SK-N-SH (cell line): ENCODE measurements around the gene RABGGTB.

Source experiments
- CTCF ChIP-seq: fragments of 200-600 bp; sonication (generic); IDR thresholded peaks from 2 replicates; pipeline ENCODE4 v1.6.1; 2017; ENCODE audit warnings: antibody characterized with exemption, mild to moderate bottlenecking, moderate library complexity
- ELF1 ChIP-seq: IDR thresholded peaks from 2 replicates; pipeline ENCODE4 v1.4.0; 2012
- EP300 ChIP-seq, 2 experiments: IDR thresholded peaks; 2 replicates each; pipeline versions ENCODE4 v1.4.0 to v1.6.1; 2012; ENCODE audit warnings: borderline replicate concordance in 1 of 2, low read depth in 1 of 2, low read length in 1 of 2
- EZH2phosphoT487 ChIP-seq: fragments of 200-600 bp; sonication (generic); IDR thresholded peaks from 2 replicates; pipeline ENCODE4 v1.6.1; 2017; ENCODE audit warnings: low read depth, mixed run types, mild to moderate bottlenecking, antibody characterized with exemption, moderate library complexity, borderline replicate concordance
- FOSL2 ChIP-seq: IDR thresholded peaks from 2 replicates; pipeline ENCODE4 v1.4.0; 2012; ENCODE audit warnings: low read depth, mild to moderate bottlenecking, moderate library complexity, borderline replicate concordance
- FOXJ3 ChIP-seq: sonication (generic); formaldehyde crosslinking; IDR thresholded peaks from 2 replicates; pipeline ENCODE4 v1.5.1; 2020; ENCODE audit warnings: mild to moderate bottlenecking, missing genetic modification reagents
- FOXM1 ChIP-seq: IDR thresholded peaks from 2 replicates; pipeline ENCODE4 v1.4.0; 2012; ENCODE audit warnings: low read depth, mild to moderate bottlenecking
- MEF2A ChIP-seq: IDR thresholded peaks from 2 replicates; pipeline ENCODE4 v1.4.0; 2012; ENCODE audit warnings: low read depth, borderline replicate concordance
- POLR2AphosphoS5 ChIP-seq: IDR thresholded peaks from 2 replicates; pipeline ENCODE4 v1.6.1; 2012; ENCODE audit warnings: low read depth, low read length
- RCOR1 ChIP-seq: fragments of 150-350 bp; IDR thresholded peaks from 2 replicates; pipeline ENCODE4 v1.6.1; 2017; ENCODE audit warnings: antibody characterized with exemption, low read length
- REST ChIP-seq: IDR thresholded peaks from 2 replicates; pipeline ENCODE4 v1.6.1; 2012; ENCODE audit warnings: mild to moderate bottlenecking, low read depth, low read length, moderate library complexity
- TAF1 ChIP-seq: IDR thresholded peaks from 2 replicates; pipeline ENCODE4 v1.6.1; 2012; ENCODE audit warnings: low read depth, mild to moderate bottlenecking, low read length, moderate library complexity, borderline replicate concordance
- TEAD4 ChIP-seq: IDR thresholded peaks from 2 replicates; pipeline ENCODE4 v1.4.0; 2012; ENCODE audit warnings: mild to moderate bottlenecking, borderline replicate concordance; ENCODE audit not compliant: insufficient read depth
- TF ChIP-seq, protein P1 (sequence below): IDR thresholded peaks from 2 replicates; pipeline ENCODE4 v1.4.0; 2012; ENCODE audit warnings: low read depth

DNA sequence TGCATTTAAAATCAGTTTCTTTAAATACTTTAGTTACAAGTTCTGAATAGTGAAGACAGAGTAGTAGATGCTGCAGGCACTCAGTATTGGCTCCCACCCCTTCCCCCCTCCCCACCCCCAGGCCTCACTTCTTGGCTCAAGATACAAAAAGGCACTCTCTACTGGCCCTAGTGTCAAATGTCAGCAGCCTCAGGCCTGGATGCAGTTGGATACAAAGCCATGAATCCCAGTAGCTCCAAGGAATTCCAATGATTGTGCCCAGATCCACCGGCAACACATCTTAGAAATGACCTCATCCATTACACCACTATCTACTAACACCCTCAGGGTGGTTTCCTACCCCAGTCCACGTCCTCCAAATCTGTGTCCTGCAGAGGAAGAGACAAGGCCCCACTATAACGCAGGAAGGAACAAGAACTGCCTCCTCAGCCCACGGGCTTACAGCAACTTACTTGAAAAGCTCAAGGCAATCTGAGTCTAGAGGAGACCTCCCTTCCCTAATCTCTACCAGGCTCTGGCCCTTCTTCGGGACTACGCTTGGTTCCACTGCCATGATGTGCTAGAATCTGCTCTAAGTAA is 43.9 kb upstream of the RABGGTB start:
- TF ChIP-seq CTCF (no peak), EZH2phosphoT487 (no peak), FOXJ3 (CRISPR knock-in tag) (no peak), FOXM1 (no peak), ELF1 (no peak), TEAD4 (no peak), MEF2A (no peak), REST (no peak), POLR2AphosphoS5 (no peak), EP300 (IDR thresholded peaks at IDR 0.05; ENCODE audit: borderline replicate concordance in 1 of 2, low read depth in 1 of 2, low read length in 1 of 2) (no peak), FOSL2 (no peak), TAF1 (no peak), RCOR1 (no peak)
- TF ChIP-seq, protein P1, sequence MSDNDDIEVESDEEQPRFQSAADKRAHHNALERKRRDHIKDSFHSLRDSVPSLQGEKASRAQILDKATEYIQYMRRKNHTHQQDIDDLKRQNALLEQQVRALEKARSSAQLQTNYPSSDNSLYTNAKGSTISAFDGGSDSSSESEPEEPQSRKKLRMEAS = no peak
